ENCODE measurements around the gene MMP17.
"Not testable (repeated sequence)": the region's sequence is repeated elsewhere in the genome, so short reads cannot be mapped to it uniquely, and the experiment has no call there.

MMP17 gene

GRCh38 chr12:131806674-131807073 is 21.5 kb upstream of the MMP17 start:
- no peak overlapping the region for H3K4me3 ChIP-seq (replicated peaks; ENCODE audit: low read depth, low read length)
- DNase-seq (ENCODE audit: extremely low read depth, low read depth), result no peak
- TF ChIP-seq, protein P1, sequence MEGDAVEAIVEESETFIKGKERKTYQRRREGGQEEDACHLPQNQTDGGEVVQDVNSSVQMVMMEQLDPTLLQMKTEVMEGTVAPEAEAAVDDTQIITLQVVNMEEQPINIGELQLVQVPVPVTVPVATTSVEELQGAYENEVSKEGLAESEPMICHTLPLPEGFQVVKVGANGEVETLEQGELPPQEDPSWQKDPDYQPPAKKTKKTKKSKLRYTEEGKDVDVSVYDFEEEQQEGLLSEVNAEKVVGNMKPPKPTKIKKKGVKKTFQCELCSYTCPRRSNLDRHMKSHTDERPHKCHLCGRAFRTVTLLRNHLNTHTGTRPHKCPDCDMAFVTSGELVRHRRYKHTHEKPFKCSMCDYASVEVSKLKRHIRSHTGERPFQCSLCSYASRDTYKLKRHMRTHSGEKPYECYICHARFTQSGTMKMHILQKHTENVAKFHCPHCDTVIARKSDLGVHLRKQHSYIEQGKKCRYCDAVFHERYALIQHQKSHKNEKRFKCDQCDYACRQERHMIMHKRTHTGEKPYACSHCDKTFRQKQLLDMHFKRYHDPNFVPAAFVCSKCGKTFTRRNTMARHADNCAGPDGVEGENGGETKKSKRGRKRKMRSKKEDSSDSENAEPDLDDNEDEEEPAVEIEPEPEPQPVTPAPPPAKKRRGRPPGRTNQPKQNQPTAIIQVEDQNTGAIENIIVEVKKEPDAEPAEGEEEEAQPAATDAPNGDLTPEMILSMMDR (IDR thresholded peaks at IDR 0.05; ENCODE audit: low read depth, low read length, missing control alignments), result no peak

GRCh38 chr12:131808744-131809371 is 19.3 kb upstream of the MMP17 start:
- TF ChIP-seq, protein P1 (IDR thresholded peaks at IDR 0.05; ENCODE audit: low read depth, low read length, missing control alignments), result no peak
- no peak for DNase-seq (ENCODE audit: extremely low read depth, low read depth)
- H3K4me3 ChIP-seq (replicated peaks; ENCODE audit: low read depth, low read length), result no peak overlapping the region

DNA sequence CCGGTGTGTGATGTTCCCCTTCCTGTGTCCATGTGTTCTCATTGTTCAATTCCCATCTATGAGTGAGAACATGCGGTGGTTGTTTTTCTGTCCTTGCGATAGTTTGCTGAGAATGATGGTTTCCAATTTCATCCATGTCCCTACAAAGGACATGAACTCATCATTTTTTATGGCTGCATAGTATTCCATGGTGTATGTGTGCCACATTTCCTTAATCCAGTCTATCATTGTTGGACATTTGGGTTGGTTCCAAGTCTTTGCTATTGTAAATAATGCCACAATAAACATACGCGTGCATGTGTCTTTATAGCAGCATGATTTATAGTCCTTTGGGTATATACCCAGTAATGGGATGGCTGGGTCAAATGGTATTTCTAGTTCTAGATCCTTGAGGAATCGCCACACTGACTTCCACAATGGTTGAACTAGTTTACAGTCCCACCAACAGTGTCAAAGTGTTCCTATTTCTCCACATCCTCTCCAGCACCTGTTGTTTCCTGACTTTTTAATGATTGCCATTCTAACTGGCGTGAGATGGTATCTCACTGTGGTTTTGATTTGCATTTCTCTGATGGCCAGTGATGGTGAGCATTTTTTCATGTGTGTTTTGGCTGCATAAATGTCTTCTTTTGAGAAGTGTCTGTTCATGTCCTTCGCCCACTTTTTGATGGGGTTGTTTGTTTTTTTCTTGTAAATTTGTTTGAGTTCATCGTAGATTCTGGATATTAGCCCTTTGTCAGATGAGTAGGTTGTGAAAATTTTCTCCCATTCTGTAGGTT is 18.5 kb upstream of the MMP17 start:
- H3K4me3 ChIP-seq (replicated peaks; ENCODE audit: low read depth, low read length); DNase-seq (ENCODE audit: extremely low read depth, low read depth): not testable (repeated sequence)

- no peak for DNase-seq (ENCODE audit: extremely low read depth, low read depth)
- no peak overlapping the region for H3K4me3 ChIP-seq (replicated peaks; ENCODE audit: low read depth, low read length)
- TF ChIP-seq, protein P1 (IDR thresholded peaks at IDR 0.05; ENCODE audit: low read depth, low read length, missing control alignments), result no peak
Measured at GRCh38 chr12:131810726-131811125, 17.5 kb upstream of the MMP17 start.

DNA sequence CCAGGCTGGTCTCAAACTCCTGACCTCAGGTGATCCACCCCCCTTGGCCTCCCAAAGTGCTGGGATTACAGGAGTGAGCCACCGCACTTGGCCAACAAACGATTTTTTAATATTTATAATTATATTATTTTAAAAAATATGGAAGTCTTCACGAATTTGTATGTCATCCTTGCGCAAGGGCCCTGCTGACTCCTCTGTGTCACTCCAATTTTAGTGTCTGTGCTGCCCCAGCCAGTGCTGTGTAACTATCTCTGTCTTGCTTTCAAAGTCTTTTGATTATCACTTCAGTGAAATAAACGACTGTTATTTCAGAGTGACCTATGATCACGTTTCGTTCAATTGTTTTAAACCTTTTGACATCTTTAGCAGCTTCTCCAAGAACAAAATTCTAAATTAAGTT is 13.1 kb upstream of the MMP17 start:
- TF ChIP-seq, protein P1 (IDR thresholded peaks at IDR 0.05; ENCODE audit: low read depth, low read length, missing control alignments), result no peak
- DNase-seq (ENCODE audit: extremely low read depth, low read depth), result no peak
- no peak overlapping the region for H3K4me3 ChIP-seq (replicated peaks; ENCODE audit: low read depth, low read length)

- no peak for DNase-seq (ENCODE audit: extremely low read depth, low read depth)
- TF ChIP-seq, protein P1 (IDR thresholded peaks at IDR 0.05; ENCODE audit: low read depth, low read length, missing control alignments), result no peak
- no peak overlapping the region for H3K4me3 ChIP-seq (replicated peaks; ENCODE audit: low read depth, low read length)
Measured at GRCh38 chr12:131816495-131816894, 11.7 kb upstream of the MMP17 start.

GRCh38 chr12:131817241-131817640 is 11.0 kb upstream of the MMP17 start:
- DNase-seq (ENCODE audit: extremely low read depth, low read depth), result no peak
- no peak overlapping the region for H3K4me3 ChIP-seq (replicated peaks; ENCODE audit: low read depth, low read length)
- TF ChIP-seq, protein P1 (IDR thresholded peaks at IDR 0.05; ENCODE audit: low read depth, low read length, missing control alignments), result no peak
